H1 (cell line): ENCODE results near the gene ANKRD29. TPM values are rescaled to one million over a fixed set of nuclear protein-coding genes. Genes with fewer than 3 reads are reported as not detected.

Source experiments
- NRF1 ChIP-seq: IDR thresholded peaks from 2 replicates; pipeline ENCODE4 v1.6.1; 2011; ENCODE audit warnings: mild to moderate bottlenecking, low read depth, low read length, improper control_type of control experiment
- SRF ChIP-seq: IDR thresholded peaks from 2 replicates; pipeline ENCODE4 v1.6.1; 2011; ENCODE audit warnings: mild to moderate bottlenecking, low read depth, low read length, moderate library complexity
- polyA plus RNA-seq, 7 experiments: library from polyadenylated mRNA; depleted of rRNA in 3 of 7; stranded (reverse) in 5 of 7; unstranded in 2 of 7; fragments of >200 nt in 5 of 7; fragments of 200-250 nt in 2 of 7; gene quantifications; 1 replicate in 5 of 7; 2 replicates in 1 of 7; 4 replicates in 1 of 7; pipeline versions ENCODE4 v1.2.1 to v1.2.3, GENCODE V29; 2011 to 2013; ENCODE audit warnings: missing spikeins in 2 of 7, mixed read lengths in 2 of 7
- total RNA-seq: library from RNA; stranded (reverse); fragmentation: NEBNext Ultra II Directional; extraction: Animal tissue kit (Norgen Biotek cat#: 25700); gene quantifications from 2 replicates; pipeline ENCODE4 v1.2.1, GENCODE V29; 2021

Gene ANKRD29
- total and polyA plus RNA-seq, 2 of the 8 experiments (the other 6 are each of a cell fraction or from before 2014, with no cell fraction given) = 3.0 to 7.3 TPM

GRCh38 chr18:23553887-23554286 lies 108.8 kb downstream of the ANKRD29 start (continued):
- TF ChIP-seq NRF1 (no peak), SRF (no peak)
- TF ChIP-seq, all 59 proteins: peak for 0
